GM12872 (cell line): Measurements from ENCODE around the gene DRC7.

ENCODE experiments used
- CTCF ChIP-seq: IDR thresholded peaks from 3 replicates; pipeline ENCODE4 v1.5.1; 2011; ENCODE audit warnings: low read depth, mild to moderate bottlenecking, low read length, moderate library complexity; ENCODE audit not compliant: insufficient read depth

DRC7 gene

DNA sequence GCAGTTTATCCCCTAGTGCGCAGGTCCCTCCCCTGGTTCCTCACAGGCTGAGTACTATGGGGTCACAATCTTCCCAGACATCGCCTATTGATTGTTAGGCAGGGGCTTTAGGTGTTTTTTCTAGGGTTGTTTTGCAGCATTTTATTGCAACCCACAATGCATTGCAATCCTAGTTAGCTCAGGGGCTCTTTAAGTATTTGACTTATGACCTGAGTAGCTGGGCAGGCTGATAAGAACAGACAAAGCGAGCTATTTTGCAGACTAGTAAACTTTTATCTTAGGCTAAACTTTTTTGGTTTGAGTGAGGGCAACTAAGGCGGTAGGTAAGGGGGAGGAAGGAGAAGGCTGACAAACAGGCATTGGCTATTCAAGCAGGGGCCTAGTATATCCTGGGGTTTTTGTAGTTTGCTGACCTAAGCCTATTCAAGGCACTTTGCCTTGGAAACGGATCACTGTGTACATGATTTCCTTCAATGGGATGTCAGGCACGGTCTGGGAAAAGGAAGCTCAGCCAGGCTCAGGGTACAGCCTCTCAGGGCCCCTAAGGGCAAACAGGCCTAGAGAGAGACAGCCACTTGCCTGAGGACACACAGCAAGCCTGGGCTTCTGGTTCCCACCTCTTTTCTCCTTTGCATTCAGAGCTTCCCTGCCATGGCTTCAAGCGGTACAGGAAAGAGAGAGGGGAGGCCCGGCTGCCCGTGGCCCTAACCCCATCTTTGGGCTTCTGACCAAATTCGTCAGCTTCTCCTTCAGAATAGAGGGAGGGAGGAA, 6.4 kb downstream of the DRC7 start:
- no peak for TF ChIP-seq CTCF

- no peak for TF ChIP-seq CTCF
These were observed 7.3 kb downstream of the DRC7 start for GRCh38 chr16:57701759-57702371.

- no peak for TF ChIP-seq CTCF
These were observed 8.9 kb downstream of the DRC7 start for GRCh38 chr16:57703416-57704010.

DNA sequence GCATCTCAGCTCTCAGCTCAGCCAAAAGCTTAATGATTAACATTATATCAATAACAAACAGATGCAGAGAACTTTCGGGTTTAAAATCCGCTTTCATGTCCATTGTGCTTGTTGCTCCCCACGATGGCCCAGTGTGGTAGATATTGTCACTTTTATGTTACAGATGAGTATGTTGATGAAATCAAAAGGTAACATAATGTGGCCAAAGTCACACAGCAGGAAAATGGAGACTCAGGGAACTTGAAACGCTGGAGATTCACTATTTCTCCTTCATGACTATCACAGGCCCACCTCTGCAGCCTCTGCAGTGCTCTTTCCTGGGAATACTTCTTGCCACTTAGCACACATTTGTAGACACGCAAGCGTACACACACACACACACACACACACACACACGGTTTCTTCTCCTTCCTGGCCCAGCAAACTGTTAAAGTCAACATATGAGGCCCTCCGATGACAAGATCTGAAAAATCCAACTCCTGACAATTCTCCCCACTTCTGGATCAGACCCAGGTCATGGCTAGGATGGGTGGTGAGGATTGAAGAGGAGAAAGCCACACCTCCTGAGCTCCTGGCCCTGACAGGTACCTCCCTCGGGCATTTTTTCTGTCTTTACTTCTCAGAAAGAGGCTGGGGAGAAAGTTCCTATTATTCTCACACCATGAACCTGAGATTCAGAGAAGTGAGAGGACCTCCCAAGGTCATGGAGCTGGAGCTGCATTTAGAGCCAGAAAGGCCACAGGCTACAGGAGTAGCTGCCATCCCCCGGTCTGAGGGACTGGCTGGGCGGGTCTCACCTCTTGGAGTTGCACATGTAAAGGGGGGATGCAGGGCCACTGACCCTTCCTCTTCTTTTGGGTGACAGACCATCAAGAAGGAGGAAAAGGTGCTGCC, 9.7 kb downstream of the DRC7 start:
- TF ChIP-seq CTCF = no peak

- TF ChIP-seq CTCF = no peak
These were observed 10.6 kb downstream of the DRC7 start for GRCh38 chr16:57704905-57705852.

DNA sequence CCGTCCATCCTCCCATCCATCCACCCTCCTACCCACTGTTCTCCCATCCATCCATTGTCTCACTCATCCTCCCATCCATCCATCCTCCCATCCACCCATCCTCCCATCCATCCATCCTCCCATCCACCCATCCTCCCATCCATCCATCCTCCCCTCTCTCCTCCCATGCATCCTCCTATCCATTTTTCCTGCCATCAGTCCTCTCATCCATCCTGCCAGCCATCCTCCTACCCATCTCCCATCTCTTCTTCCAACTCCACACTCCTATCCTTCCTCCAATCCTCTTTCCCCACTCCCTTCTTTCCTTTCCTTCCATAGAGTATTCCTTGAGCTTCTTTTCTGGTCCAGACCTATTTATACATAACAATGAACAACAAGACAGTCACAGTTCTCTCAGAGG, 12.1 kb downstream of the DRC7 start:
- no peak for TF ChIP-seq CTCF
